ENCODE measurements around the gene INF2.

The INF2 gene

GRCh38 chr14:104644656-104645378 is 44.6 kb upstream of the INF2 start:
- H3K18ac ChIP-seq (ENCODE audit: low read depth in 1 of 2, low read length in 2 of 2), result no peak overlapping the region
- H3K27me3 ChIP-seq (ENCODE audit: control insufficient read depth in 1 of 2, insufficient read depth in 1 of 2, low read length in 2 of 2), result peaks cover 10 to 49% of the 10 kb centered on the region in 2 experiments
- no peak overlapping the region for H2AFZ ChIP-seq (ENCODE audit: low read depth, low read length)
- H2BK12ac ChIP-seq (ENCODE audit: low read length in 2 of 2), result no peak overlapping the region
- 63% methylated on average over 9 of the region's 11 CpGs for WGBS
- no peak overlapping the region for H2BK5ac ChIP-seq (ENCODE audit: low read depth, low read length, poor library complexity, severe bottlenecking)
- no peak overlapping the region for H3K4me2 ChIP-seq (ENCODE audit: low read length, poor library complexity, severe bottlenecking)
- H3K36me3 ChIP-seq (ENCODE audit: control insufficient read depth in 1 of 2, insufficient read depth in 2 of 2, low read depth in 1 of 2, low read length in 2 of 2), result no peaks in the 10 kb centered on the region
- no peak for DNase-seq
- H2BK120ac ChIP-seq (ENCODE audit: low read depth, low read length), result no peak overlapping the region
- H3K9ac ChIP-seq (ENCODE audit: low read length), result no peak overlapping the region
- H4K91ac ChIP-seq (ENCODE audit: low read length), result no peak overlapping the region
- peaks cover 3% of the 10 kb centered on the region for H3K4me1 ChIP-seq (ENCODE audit: control insufficient read depth, insufficient read depth, low read depth, low read length)
- H3K9me3 ChIP-seq (ENCODE audit: control insufficient read depth, low read length), result peaks cover 14% of the 10 kb centered on the region
- H3K23ac ChIP-seq (ENCODE audit: low read length in 2 of 2), result no peak overlapping the region
- H4K8ac ChIP-seq (ENCODE audit: low read length), result no peak overlapping the region
- H2AK5ac ChIP-seq (ENCODE audit: low read length, severe bottlenecking), result no peak overlapping the region
- H3K79me1 ChIP-seq (replicated peaks; ENCODE audit: low read length, poor library complexity, severe bottlenecking), result no peaks in the 10 kb centered on the region
- H3K27ac ChIP-seq (ENCODE audit: low read length, poor library complexity, severe bottlenecking), result no peak overlapping the region
- H3K4ac ChIP-seq (ENCODE audit: low read depth in 1 of 2, low read length in 2 of 2), result no peak overlapping the region
- H3K4me3 ChIP-seq (ENCODE audit: insufficient read depth in 1 of 2, low read depth in 1 of 2, low read length in 2 of 2), result no peak overlapping the region
- no peak overlapping the region for H2BK15ac ChIP-seq (ENCODE audit: low read depth, poor library complexity, severe bottlenecking)
- peak overlapping the region in 1 of 2 experiments; percentile 12 for H3K14ac ChIP-seq (ENCODE audit: low read length in 2 of 2)

GRCh38 chr14:104647467-104648043 is 41.9 kb upstream of the INF2 start:
- Histone ChIP-seq H3K79me1 (replicated peaks; ENCODE audit: low read length, poor library complexity, severe bottlenecking) (no peaks in the 10 kb centered on the region), H3K4me1 (ENCODE audit: control insufficient read depth, insufficient read depth, low read depth, low read length) (peaks cover 8% of the 10 kb centered on the region), H2BK120ac (ENCODE audit: low read depth, low read length) (no peak overlapping the region), H4K8ac (ENCODE audit: low read length) (no peak overlapping the region), H2AFZ (ENCODE audit: low read depth, low read length) (no peak overlapping the region), H2BK15ac (ENCODE audit: low read depth, poor library complexity, severe bottlenecking) (no peak overlapping the region), H4K91ac (ENCODE audit: low read length) (no peak overlapping the region), H3K4me3 (ENCODE audit: insufficient read depth in 1 of 2, low read depth in 1 of 2, low read length in 2 of 2) (no peak overlapping the region), H3K4ac (ENCODE audit: low read depth in 1 of 2, low read length in 2 of 2) (no peak overlapping the region), H2BK12ac (ENCODE audit: low read length in 2 of 2) (no peak overlapping the region), H2AK5ac (ENCODE audit: low read length, severe bottlenecking) (no peak overlapping the region), H3K36me3 (ENCODE audit: control insufficient read depth in 1 of 2, insufficient read depth in 2 of 2, low read depth in 1 of 2, low read length in 2 of 2) (no peaks in the 10 kb centered on the region), H3K14ac (ENCODE audit: low read length in 2 of 2) (no peak overlapping the region), H3K9ac (ENCODE audit: low read length) (no peak overlapping the region), H3K23ac (ENCODE audit: low read length in 2 of 2) (no peak overlapping the region), H3K27ac (ENCODE audit: low read length, poor library complexity, severe bottlenecking) (no peak overlapping the region), H3K4me2 (ENCODE audit: low read length, poor library complexity, severe bottlenecking) (no peak overlapping the region), H3K18ac (ENCODE audit: low read depth in 1 of 2, low read length in 2 of 2) (peak overlapping the region in 1 of 2 experiments; percentile 49), H3K27me3 (ENCODE audit: control insufficient read depth in 1 of 2, insufficient read depth in 1 of 2, low read length in 2 of 2) (peaks cover 10 to 47% of the 10 kb centered on the region in 2 experiments), H3K9me3 (ENCODE audit: control insufficient read depth, low read length) (peaks cover 14% of the 10 kb centered on the region), H2BK5ac (ENCODE audit: low read depth, low read length, poor library complexity, severe bottlenecking) (no peak overlapping the region)
- 87% methylated on average over 5 of the region's 6 CpGs for WGBS
- no peak for DNase-seq

- H3K36me3 ChIP-seq (ENCODE audit: control insufficient read depth in 1 of 2, insufficient read depth in 2 of 2, low read depth in 1 of 2, low read length in 2 of 2), result no peaks in the 10 kb centered on the region
- peak overlapping the region; percentile 76 for H3K4me2 ChIP-seq (ENCODE audit: low read length, poor library complexity, severe bottlenecking)
- no peak overlapping the region for H3K23ac ChIP-seq (ENCODE audit: low read length in 2 of 2)
- H3K4me1 ChIP-seq (ENCODE audit: control insufficient read depth, insufficient read depth, low read depth, low read length), result peaks cover 8% of the 10 kb centered on the region
- H3K27me3 ChIP-seq (ENCODE audit: control insufficient read depth in 1 of 2, insufficient read depth in 1 of 2, low read length in 2 of 2), result peaks cover 0 to 34% of the 10 kb centered on the region in 2 experiments
- H2BK15ac ChIP-seq (ENCODE audit: low read depth, poor library complexity, severe bottlenecking), result peak overlapping the region; percentile 8
- peak; percentile 63 for DNase-seq
- H2AK5ac ChIP-seq (ENCODE audit: low read length, severe bottlenecking), result no peak overlapping the region
- peak overlapping the region; percentile 97 for H2AFZ ChIP-seq (ENCODE audit: low read depth, low read length)
- H3K4me3 ChIP-seq (ENCODE audit: insufficient read depth in 1 of 2, low read depth in 1 of 2, low read length in 2 of 2), result peak overlapping the region; percentile 74 to 79
- H2BK5ac ChIP-seq (ENCODE audit: low read depth, low read length, poor library complexity, severe bottlenecking), result no peak overlapping the region
- peak overlapping the region in 1 of 2 experiments; percentile 98 for H3K14ac ChIP-seq (ENCODE audit: low read length in 2 of 2)
- peak overlapping the region in 1 of 2 experiments; percentile 75 for H3K4ac ChIP-seq (ENCODE audit: low read depth in 1 of 2, low read length in 2 of 2)
- peak overlapping the region; percentile 89 for H3K9ac ChIP-seq (ENCODE audit: low read length)
- peak overlapping the region; percentile 44 for H2BK120ac ChIP-seq (ENCODE audit: low read depth, low read length)
- peak overlapping the region; percentile 79 for H4K8ac ChIP-seq (ENCODE audit: low read length)
- peak overlapping the region; percentile 61 to 99 for H2BK12ac ChIP-seq (ENCODE audit: low read length in 2 of 2)
- WGBS, result 15% methylated on average over 44 of the region's 56 CpGs
- no peak overlapping the region for H3K27ac ChIP-seq (ENCODE audit: low read length, poor library complexity, severe bottlenecking)
- peak overlapping the region; percentile 81 to 96 for H3K18ac ChIP-seq (ENCODE audit: low read depth in 1 of 2, low read length in 2 of 2)
- H4K91ac ChIP-seq (ENCODE audit: low read length), result no peak overlapping the region
- peaks cover 5% of the 10 kb centered on the region for H3K9me3 ChIP-seq (ENCODE audit: control insufficient read depth, low read length)
- H3K79me1 ChIP-seq (replicated peaks; ENCODE audit: low read length, poor library complexity, severe bottlenecking), result no peaks in the 10 kb centered on the region
Measured at GRCh38 chr14:104650057-104650980, 39.1 kb upstream of the INF2 start.

All from mesenchymal stem cell (in vitro differentiated cells and primary cell).